IgD-negative memory B cell (primary cell): Measurements from ENCODE around the gene THSD4. TPM values are rescaled to one million over a fixed set of nuclear protein-coding genes. Genes with fewer than 3 reads are reported as not detected.

Source experiments
- H3K27ac Mint-ChIP-seq, 3 donors: one replicate each; pipeline ENCODE4 v1.8.0; 2020 to 2022; ENCODE audit warnings: mild to moderate bottlenecking in 3 of 3, mixed read lengths in 3 of 3, moderate library complexity in 1 of 3
- H3K27me3 Mint-ChIP-seq: one replicate; pipeline ENCODE4 v1.8.0; 2021; ENCODE audit warnings: mixed read lengths
- H3K36me3 Mint-ChIP-seq: one replicate; pipeline ENCODE4 v1.8.0; 2020; ENCODE audit warnings: mild to moderate bottlenecking, mixed read lengths
- H3K4me1 Mint-ChIP-seq, 3 donors: one replicate each; pipeline ENCODE4 v1.8.0; 2020 to 2022; ENCODE audit warnings: mixed read lengths in 3 of 3, mild to moderate bottlenecking in 1 of 3
- H3K4me3 Mint-ChIP-seq, 4 donors: one replicate each; pipeline ENCODE4 v1.8.0; 2020 to 2022; ENCODE audit warnings: mild to moderate bottlenecking in 4 of 4, mixed read lengths in 4 of 4, moderate library complexity in 3 of 4
- H3K9me3 Mint-ChIP-seq, 3 donors: one replicate each; pipeline ENCODE4 v1.8.0; 2020 to 2021; ENCODE audit warnings: mixed read lengths in 3 of 3, mild to moderate bottlenecking in 1 of 3
- polyA plus RNA-seq: library from polyadenylated mRNA; unstranded; fragments of 300-500 nt; fragmentation: Illumina TruSeq; gene quantifications from one replicate; pipeline ENCODE4 v1.2.3, GENCODE V29; 2021

The THSD4 gene
- polyA plus RNA-seq, 1 donor from 2014 or later: not detected

DNA sequence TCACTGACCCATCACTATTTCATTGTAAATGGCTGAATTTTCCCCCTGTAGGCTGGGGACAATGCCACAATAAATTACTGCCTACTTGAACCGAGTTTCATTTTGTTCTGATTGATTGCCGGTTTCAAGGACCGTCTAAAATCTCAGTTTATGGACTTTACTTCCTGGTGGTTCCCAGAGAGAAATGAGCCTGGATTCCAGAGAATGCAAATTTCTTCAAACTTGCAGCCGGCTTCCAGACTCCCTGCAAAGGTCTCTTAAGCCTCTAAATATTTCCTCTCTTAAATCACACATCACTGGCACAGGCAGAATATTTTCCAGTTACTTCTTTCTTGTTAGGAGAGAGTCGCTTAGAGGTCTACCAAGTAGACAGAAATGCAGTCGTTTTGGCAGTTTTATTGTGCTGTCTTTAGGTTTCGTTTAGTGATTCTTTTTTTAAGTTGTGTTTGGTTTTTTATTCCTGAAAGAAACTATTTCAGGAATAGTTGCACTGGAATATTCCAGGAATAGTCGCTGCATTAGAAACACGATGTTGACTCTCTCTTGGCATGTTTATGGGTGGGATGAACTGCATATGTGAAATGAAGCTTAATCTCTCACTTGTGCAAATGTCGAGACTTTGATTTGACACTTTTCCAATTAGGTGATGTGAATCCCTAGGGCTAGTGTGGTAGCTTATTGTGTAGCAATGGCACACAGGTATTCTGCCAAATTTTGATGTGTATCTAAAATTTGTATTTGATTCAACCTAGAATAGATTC, 411.0 kb downstream of the THSD4 start:
- Mint-ChIP-seq H3K36me3 (no peaks in the 10 kb centered on the region), H3K4me1 (peaks cover 0 to 2% (median 0%) of the 10 kb centered on the region in 3 donors), H3K4me3 (no peak overlapping the region), H3K27ac (no peak overlapping the region), H3K27me3 (peaks cover 2% of the 10 kb centered on the region), H3K9me3 (peaks cover 0 to 2% (median 0%) of the 10 kb centered on the region in 3 donors)

DNA sequence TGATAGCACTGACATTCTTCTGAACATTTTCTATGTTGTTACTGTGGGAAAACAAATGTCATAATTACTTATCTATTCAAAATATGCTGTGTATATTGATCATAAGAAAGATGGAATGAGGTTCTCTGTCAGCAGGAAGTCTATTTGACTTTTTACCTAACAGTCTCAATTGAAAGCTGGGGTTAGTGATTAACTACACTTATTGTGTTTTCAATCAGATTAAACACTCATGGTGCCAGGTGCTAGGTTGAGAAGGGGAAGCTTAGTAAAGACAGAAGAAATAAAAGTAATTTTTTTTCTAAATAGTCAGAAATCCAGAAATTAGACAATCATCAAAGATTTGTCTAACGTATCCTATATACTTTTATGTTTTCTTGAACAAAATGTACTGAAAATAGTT, 414.1 kb downstream of the THSD4 start:
- no peak overlapping the region for H3K27ac Mint-ChIP-seq
- peaks cover 0 to 12% (median 2%) of the 10 kb centered on the region in 3 donors for H3K9me3 Mint-ChIP-seq
- H3K27me3 Mint-ChIP-seq: peaks cover 4% of the 10 kb centered on the region
- H3K36me3 Mint-ChIP-seq: no peaks in the 10 kb centered on the region
- H3K4me3 Mint-ChIP-seq: no peak overlapping the region
- H3K4me1 Mint-ChIP-seq: peaks cover 0 to 2% (median 0%) of the 10 kb centered on the region in 3 donors

DNA sequence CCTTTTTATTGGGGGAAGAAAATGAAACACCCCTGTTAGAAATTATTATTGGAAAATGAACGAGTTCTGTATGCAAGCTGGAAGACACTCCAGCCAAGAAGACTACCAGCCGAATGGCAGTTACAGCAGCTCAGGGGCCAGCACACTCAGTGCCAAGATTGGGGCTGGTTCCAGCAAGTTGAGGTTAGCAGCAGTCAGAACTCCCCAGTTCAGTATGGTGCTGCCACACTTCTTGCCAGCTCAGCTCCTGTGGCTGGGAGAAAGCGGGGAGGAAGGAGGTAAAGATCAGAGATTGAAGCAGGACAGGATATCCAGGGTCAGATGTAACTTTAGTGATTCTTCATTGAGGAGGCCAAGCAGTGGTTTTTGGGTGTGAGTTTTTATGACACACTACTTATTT, 414.8 kb downstream of the THSD4 start:
- Mint-ChIP-seq H3K4me1 (peaks cover 0 to 2% (median 0%) of the 10 kb centered on the region in 3 donors), H3K27ac (no peak overlapping the region), H3K4me3 (no peak overlapping the region), H3K27me3 (peaks cover 2% of the 10 kb centered on the region), H3K36me3 (no peaks in the 10 kb centered on the region), H3K9me3 (peaks cover 2 to 12% (median 2%) of the 10 kb centered on the region in 3 donors)

DNA sequence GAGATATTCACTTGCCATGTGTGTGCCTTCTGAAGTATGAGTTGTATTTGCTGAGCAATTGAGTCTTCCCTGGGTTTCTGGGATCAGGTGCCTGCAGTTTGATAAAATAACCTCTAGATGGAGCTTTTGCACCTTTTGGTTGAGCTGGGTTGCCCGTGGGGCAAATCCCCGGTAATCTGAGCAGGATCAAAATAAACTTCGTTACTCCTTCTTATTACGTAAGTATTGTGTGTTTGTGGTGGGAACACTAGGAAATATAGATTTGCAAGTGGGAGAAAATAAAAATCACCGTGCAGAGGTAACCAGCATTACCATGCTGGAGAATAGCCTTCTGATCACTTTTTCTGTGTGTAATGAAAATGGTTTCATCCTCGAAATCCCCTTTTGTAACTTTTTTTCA, 417.7 kb downstream of the THSD4 start:
- no peak overlapping the region for H3K4me3 Mint-ChIP-seq
- H3K36me3 Mint-ChIP-seq: no peaks in the 10 kb centered on the region
- H3K27me3 Mint-ChIP-seq: peaks cover 2% of the 10 kb centered on the region
- H3K27ac Mint-ChIP-seq: no peak overlapping the region
- H3K9me3 Mint-ChIP-seq: peaks cover 2 to 12% (median 2%) of the 10 kb centered on the region in 3 donors
- H3K4me1 Mint-ChIP-seq: no peaks in the 10 kb centered on the region

DNA sequence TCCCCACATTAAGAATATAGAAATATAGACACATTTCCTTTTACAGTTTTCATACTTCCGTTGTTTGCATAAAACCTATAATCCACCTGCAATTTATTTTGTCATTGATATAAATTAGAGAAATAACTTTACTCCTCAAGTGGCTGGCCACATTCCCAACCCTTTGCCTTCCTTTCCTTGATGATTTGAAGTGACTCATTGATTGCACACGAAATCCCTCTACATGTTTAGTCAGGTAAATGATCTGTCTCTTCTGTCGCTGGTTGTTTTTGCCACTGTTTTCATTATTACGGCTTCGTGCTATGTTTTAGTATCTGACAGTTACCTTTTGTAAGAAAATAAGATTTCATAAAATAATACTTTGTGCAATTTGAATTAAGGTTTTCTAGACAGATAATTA, 422.9 kb downstream of the THSD4 start:
- Mint-ChIP-seq H3K36me3 (no peaks in the 10 kb centered on the region), H3K4me1 (no peaks in the 10 kb centered on the region), H3K4me3 (peak overlapping the region in 1 of 4 donors; percentile 39), H3K27ac (no peak overlapping the region), H3K27me3 (peaks cover 2% of the 10 kb centered on the region), H3K9me3 (peaks cover 2 to 5% (median 2%) of the 10 kb centered on the region in 3 donors)

DNA sequence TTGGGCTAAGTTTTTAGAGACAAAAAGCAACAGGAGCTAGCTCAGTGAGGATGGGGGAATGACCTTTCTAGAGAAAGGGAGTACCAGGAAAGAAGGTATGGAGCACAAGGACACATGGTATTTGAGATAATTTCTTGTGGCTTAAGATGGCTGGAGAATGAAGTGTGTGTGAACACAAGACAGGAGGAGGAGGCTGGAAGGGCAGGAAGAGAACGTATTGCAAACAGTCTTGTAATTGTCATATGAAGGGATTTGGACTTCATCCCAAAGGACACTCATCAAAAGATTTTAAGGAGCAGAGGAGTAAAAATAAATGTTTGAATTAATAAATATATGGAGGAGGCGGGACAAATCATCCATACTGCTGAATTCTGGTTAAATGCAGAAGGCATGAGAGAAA, 426.5 kb downstream of the THSD4 start:
- no peak overlapping the region for H3K4me3 Mint-ChIP-seq
- peaks cover 0 to 4% (median 2%) of the 10 kb centered on the region in 3 donors for H3K9me3 Mint-ChIP-seq
- H3K27me3 Mint-ChIP-seq: peaks cover 7% of the 10 kb centered on the region
- no peak overlapping the region for H3K27ac Mint-ChIP-seq
- peaks cover 2% of the 10 kb centered on the region for H3K36me3 Mint-ChIP-seq
- H3K4me1 Mint-ChIP-seq: no peaks in the 10 kb centered on the region

DNA sequence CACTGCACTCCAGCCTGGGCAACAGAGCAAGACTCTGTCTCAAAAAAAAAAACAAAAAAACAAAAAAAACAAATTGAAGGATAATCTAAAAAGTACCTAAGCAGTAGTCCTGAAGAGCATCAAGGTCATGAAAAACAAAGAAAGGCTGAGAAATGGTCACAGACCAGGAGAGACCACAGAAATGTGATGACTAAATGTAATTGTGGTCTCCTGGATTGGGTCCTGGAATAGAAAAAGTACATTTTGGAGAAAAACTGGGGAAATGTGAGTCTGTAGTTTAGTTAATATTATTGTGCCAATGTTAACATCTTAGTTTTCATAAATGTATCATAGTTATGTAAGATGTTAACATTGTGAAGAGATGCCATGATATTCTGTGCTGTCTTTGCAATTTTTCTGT, 427.6 kb downstream of the THSD4 start:
- peaks cover 2% of the 10 kb centered on the region for H3K36me3 Mint-ChIP-seq
- peaks cover 0 to 4% (median 2%) of the 10 kb centered on the region in 3 donors for H3K9me3 Mint-ChIP-seq
- no peak overlapping the region for H3K27ac Mint-ChIP-seq
- peaks cover 8% of the 10 kb centered on the region for H3K27me3 Mint-ChIP-seq
- H3K4me3 Mint-ChIP-seq: no peak overlapping the region
- H3K4me1 Mint-ChIP-seq: no peaks in the 10 kb centered on the region

DNA sequence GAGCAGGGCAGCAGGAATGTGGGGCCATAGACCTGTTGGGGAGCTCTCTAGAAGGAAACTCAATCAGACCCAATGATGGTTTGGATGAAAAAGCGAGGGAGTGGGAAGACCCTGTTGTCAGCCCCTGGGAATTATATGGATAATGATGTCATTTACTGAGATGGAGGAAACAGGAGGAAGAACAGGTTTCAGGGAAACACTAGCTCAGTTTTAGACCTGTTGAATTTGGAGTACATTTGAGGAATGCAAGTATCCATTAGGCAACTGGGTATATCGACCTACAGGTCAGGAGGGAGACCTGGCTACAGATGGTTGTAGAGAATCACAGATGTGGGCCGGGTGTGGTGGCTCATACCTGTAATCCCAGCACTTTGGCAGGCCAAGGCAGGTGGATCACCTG, 428.1 kb downstream of the THSD4 start:
- Mint-ChIP-seq H3K9me3 (peaks cover 0 to 4% (median 2%) of the 10 kb centered on the region in 3 donors), H3K36me3 (peaks cover 2% of the 10 kb centered on the region), H3K27ac (no peak overlapping the region), H3K4me3 (no peak overlapping the region), H3K4me1 (no peaks in the 10 kb centered on the region), H3K27me3 (peaks cover 10% of the 10 kb centered on the region)

DNA sequence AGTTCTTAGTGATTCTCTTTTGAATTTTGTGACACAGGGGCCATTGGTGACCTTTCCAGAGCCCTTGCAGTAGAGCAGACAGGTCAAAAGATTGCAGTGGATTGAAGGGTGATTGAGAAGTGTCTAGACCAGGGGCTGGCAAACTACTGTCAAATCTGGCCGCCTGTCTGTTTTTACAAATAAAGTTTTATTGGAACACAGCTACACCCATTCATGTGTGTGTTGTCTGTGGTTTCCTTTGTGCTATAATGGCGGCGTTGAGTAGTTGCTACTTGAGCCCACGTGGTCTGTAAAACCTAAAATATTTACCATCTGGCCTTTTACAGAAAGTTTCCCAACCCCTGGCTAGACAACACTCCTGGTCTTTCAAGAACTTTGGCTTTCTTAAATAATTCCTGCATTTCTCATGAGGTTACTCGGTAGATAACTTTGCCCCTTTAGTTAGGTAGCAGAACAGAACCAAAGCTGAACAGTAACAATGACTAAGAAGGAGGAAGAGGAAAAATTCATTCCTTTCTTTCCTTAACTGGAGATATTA, 430.0 kb downstream of the THSD4 start:
- Mint-ChIP-seq H3K4me3 (no peak overlapping the region), H3K27me3 (peaks cover 11% of the 10 kb centered on the region)

DNA sequence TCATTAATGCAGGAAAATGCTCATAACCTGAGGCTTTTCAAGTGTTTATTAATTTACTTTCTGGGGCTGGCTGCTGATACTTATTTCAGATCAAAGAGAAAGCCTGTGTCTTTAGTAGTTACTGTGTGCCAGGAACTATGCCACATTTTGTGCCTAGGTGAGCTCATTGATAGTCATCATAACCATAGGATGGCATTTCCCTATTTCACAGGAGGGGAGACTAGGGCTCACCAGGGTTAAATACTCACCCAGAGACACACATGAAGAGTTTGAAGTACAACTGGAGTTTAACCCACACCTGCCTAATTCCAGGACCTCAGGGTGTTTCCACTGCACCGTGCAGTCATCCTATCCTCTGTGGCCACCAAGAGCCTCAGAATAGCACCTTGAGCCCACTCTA, 430.7 kb downstream of the THSD4 start:
- H3K4me1 Mint-ChIP-seq: no peaks in the 10 kb centered on the region
- peaks cover 2% of the 10 kb centered on the region for H3K36me3 Mint-ChIP-seq
- no peak overlapping the region for H3K4me3 Mint-ChIP-seq
- H3K27me3 Mint-ChIP-seq: peaks cover 11% of the 10 kb centered on the region
- peaks cover 0 to 4% (median 2%) of the 10 kb centered on the region in 3 donors for H3K9me3 Mint-ChIP-seq
- H3K27ac Mint-ChIP-seq: no peak overlapping the region

More for the DNA sequence above, 430.0 kb downstream of the THSD4 start:
- H3K36me3 Mint-ChIP-seq: peaks cover 2% of the 10 kb centered on the region
- H3K4me1 Mint-ChIP-seq: no peaks in the 10 kb centered on the region
- peaks cover 0 to 4% (median 2%) of the 10 kb centered on the region in 3 donors for H3K9me3 Mint-ChIP-seq
- H3K27ac Mint-ChIP-seq: no peak overlapping the region

DNA sequence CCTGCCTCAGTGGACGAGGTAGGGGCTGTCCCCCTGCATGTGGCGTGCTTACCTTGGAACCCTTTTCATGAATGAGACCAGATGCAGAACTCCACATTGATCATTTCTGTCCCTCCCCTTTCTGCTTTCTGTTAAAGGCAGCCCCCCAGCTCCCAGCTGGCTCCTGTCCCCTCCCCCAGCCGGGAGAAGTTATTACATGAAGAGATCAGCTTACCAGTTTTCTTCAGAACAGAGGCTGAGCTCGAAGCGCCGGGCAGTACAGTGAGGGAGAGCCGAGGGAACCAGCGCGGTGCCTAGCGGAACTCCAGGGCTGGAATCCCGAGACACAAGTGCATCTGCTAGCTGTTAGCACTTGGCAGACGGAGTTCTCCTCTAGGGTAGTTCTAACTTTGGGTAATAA, 431.7 kb downstream of the THSD4 start:
- H3K4me3 Mint-ChIP-seq: no peak overlapping the region
- H3K36me3 Mint-ChIP-seq: peaks cover 2% of the 10 kb centered on the region

DNA sequence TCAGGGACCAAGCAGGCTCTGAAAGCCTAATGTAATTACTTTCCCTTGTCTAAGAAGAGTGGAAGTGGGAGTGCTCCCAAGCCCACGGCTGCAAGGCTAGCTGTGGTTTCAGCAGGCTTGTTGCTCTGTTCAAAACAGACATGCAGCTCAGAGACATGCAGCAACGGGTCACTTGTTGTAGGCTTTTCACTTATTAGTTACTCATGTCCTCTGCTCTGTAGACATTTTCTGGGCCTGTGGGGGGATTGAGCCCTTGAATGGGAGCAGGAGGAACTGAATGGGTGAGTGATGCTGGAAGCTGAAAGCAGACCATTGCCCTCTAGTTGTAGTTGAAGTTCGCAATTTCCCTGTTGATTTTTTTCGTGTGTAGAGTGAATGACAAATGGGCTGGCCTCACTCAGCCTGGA, 433.1 kb downstream of the THSD4 start:
- H3K4me1 Mint-ChIP-seq: no peaks in the 10 kb centered on the region
- H3K9me3 Mint-ChIP-seq: peaks cover 0 to 4% (median 2%) of the 10 kb centered on the region in 3 donors
- H3K4me3 Mint-ChIP-seq: no peak overlapping the region
- H3K36me3 Mint-ChIP-seq: peaks cover under 1% of the 10 kb centered on the region
- peak overlapping the region in 1 of 3 donors; percentile 3 for H3K27ac Mint-ChIP-seq
- H3K27me3 Mint-ChIP-seq: peaks cover 9% of the 10 kb centered on the region

More for the DNA sequence above, 431.7 kb downstream of the THSD4 start:
- Mint-ChIP-seq H3K27me3 (peaks cover 10% of the 10 kb centered on the region), H3K27ac (no peak overlapping the region), H3K4me1 (no peaks in the 10 kb centered on the region), H3K9me3 (peaks cover 0 to 4% (median 2%) of the 10 kb centered on the region in 3 donors)

DNA sequence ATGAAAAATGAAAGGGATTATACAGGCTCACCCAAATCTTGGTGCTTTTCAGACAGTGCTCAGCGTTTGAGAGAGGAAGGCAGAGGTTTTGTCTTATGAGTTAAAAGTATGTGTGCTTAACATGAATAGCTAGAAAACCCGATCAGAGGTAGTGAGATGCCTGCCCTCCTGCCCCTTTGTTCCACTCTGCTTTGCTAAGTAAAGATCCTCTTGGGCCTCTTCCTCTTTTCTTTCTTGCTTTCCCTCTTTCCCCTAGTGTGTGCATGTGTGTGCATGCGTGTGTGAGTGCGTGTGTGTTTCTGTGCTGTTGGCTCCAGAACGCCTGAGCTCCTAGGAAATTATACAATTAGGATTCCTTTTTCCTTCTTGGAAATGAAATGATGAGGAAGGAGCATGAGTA, 433.8 kb downstream of the THSD4 start:
- Mint-ChIP-seq H3K4me1 (no peaks in the 10 kb centered on the region), H3K36me3 (no peaks in the 10 kb centered on the region), H3K4me3 (no peak overlapping the region), H3K27ac (no peak overlapping the region), H3K9me3 (peaks cover 0 to 4% (median 2%) of the 10 kb centered on the region in 3 donors), H3K27me3 (peaks cover 7% of the 10 kb centered on the region)

DNA sequence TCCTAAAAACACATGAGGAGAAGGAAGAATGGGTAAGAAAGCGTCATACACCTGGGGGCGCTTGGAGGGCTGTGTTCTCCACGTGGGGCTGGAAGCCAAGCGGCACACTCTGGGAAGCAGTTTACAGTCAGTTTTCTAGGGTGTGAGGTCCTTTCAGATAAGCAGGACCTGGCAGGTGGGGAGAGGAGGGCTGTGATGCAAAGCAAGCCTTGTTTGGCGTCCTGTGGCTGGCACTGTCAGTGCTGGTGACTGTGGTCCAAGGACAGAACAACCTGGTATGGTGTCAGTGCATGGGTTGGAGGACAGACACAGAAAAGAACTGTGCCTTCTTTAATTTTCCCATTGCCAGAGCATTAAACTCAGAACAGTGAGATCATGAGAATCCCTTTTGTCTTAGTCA, 434.4 kb downstream of the THSD4 start:
- Mint-ChIP-seq H3K36me3 (no peaks in the 10 kb centered on the region), H3K4me3 (no peak overlapping the region), H3K27me3 (peaks cover 7% of the 10 kb centered on the region), H3K4me1 (no peaks in the 10 kb centered on the region), H3K9me3 (peaks cover 0 to 3% (median 2%) of the 10 kb centered on the region in 3 donors), H3K27ac (no peak overlapping the region)

DNA sequence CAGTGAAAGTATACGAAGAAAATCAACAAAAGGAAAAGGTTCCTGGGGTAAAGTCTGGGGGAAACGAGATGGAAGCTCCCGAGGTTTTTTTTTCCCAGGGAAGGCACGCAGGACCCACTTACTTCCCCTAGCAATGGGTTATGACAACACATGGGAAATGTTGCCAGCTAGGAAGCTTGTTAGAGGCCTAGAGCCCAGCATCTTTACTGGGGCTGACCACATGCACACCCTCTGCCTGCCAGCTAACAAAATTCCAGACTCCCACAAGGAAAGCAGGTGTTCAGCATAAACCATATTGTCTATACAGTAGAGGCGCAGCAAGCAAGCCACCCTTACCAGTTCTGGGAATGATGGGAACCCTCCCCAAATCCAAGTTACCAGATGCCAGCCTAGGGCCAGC, 436.3 kb downstream of the THSD4 start:
- Mint-ChIP-seq H3K27ac (no peak overlapping the region), H3K4me3 (no peak overlapping the region), H3K4me1 (no peaks in the 10 kb centered on the region), H3K36me3 (no peaks in the 10 kb centered on the region), H3K9me3 (no peaks in the 10 kb centered on the region), H3K27me3 (peaks cover 5% of the 10 kb centered on the region)

DNA sequence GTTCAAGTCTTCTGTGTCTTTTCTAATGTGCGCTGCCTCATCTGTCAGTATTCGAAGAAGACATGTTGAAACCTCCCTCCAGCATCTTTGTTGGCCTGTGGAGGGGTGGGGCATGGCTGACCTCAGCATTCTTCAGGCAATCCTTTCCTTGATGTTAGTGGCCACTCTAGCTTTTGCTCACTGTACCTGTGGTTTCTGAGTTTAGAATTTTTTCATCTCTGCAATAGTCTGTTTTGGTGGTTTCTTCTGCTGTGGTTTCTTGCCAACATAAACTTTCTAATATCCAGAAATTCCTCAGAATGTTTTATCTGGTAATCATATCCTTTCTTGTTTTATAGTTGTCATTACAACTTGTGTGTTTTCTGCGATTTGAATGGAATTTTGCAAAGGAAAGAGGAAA, 443.8 kb downstream of the THSD4 start:
- H3K4me3 Mint-ChIP-seq: no peak overlapping the region
- H3K9me3 Mint-ChIP-seq: peaks cover 0 to 2% (median 0%) of the 10 kb centered on the region in 3 donors
- H3K27ac Mint-ChIP-seq: no peak overlapping the region
- no peaks in the 10 kb centered on the region for H3K4me1 Mint-ChIP-seq
- peaks cover 1% of the 10 kb centered on the region for H3K27me3 Mint-ChIP-seq
- peaks cover 2% of the 10 kb centered on the region for H3K36me3 Mint-ChIP-seq
